ENCODE results near the gene TMEM50B.
"Not testable (repeated sequence)": the region's sequence is repeated elsewhere in the genome, so short reads cannot be mapped to it uniquely, and the experiment has no call there.

Gene TMEM50B

DNA sequence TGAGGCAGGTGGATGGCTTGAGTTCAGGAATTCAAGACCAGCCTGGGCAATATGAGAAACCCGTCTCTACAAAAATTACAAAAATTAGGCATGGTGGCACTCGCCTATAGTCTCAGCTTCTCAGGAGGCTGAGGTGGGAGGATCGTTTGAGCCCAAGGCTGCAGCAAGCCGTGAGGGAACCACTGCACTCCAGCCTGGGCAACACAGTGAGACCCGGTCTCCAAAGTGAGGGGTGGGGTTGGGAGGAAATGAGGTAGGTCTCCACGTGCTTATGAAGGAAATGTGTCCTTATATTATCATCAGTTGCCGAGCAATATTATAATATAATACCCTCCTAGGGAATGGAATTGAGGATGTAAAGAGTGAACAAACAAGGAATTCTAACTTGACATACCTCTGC, 2.7 kb downstream of the TMEM50B start:
- DNase-seq: no peak

DNA sequence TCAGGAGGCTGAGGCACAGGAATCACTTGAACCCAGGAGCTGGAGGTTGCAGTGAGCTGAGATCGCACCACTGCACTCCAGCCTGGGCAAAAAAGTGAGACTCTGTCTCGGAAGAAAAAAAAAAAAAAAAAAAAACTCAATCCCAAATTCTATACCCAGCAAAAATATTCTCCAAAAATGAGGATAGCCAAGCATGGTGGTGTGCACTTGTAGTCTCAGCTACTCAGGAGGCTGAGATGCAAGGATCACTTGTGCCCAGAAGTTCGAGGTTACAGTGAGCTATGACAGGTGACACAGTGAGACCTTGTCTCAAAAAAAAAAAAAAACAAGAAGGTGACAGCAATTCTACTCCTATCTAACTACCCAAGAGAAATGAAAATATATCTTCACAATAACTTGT, 6.4 kb downstream of the TMEM50B start:
- DNase-seq: no peak

DNA sequence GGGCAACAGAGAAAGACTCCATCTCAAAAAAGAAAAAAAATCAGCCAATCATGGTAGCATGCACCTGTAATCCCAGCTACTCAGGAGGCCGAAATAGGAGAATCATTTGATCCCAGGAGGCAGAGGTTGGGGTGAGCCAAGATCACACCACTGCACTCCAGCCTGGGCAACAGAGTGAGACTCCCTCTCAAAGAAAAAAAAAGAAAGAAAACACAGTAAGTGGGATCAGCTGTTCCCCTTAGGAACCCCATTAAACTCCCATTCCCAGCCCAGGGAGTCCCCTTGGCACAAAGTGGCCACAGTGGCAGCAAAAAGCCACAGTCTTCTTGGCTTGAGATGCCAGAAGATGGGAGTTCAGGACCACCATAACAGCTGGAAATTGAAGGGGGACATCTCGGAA, 9.1 kb downstream of the TMEM50B start:
- no peak for DNase-seq

DNA sequence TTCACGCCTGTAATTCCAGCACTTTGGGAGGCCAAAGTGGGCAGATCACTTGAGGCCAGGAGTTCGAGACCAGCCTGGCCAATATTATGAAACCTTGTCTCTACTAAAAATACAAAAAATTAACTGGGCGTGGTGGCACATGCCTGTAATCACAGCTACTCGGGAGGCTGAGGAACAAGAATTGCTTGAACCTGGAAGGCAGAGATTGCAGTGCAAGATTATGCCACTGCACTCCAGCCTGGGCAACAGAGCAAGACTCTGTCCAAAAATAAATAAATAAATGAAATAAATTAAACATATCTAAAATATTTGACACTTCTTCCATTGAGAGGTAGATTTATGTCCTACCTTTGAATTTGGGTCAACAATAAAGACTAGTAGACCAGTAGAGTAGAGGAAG, 10.6 kb downstream of the TMEM50B start:
- not testable (repeated sequence) for DNase-seq

DNA sequence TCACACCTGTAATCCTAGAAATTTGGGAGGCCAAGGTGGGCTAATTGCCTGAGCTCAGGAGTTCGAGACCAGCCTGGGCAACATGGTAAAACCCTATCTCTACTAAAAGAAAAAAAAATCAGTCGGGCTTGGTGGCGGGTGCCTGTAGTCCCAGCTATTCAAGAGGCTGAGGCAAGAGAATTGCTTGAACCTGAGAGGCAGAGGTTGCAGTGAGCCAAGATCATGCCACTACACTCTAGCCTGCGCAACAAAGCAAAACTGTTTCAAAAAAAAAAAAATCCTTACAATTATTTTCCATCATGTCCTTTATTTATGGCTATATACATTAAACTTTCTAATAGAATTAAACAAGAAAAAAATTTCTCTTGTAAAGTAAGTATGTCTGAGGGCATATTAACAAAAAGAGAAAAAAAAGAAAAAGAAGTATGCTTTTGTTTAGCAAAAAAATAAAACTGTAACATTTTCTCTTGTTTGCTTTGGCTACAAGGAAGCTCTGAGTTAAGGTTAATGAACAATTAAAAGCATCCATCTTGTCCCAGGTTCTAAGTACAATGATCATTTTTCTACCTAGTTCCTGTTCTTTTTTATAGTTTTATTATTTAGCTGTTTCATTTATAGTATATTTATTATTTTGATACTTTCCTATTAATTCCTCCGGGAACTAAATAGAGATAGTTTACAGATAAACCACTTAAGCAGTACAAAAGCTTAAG, 18.1 kb downstream of the TMEM50B start:
- no peak for DNase-seq

DNA sequence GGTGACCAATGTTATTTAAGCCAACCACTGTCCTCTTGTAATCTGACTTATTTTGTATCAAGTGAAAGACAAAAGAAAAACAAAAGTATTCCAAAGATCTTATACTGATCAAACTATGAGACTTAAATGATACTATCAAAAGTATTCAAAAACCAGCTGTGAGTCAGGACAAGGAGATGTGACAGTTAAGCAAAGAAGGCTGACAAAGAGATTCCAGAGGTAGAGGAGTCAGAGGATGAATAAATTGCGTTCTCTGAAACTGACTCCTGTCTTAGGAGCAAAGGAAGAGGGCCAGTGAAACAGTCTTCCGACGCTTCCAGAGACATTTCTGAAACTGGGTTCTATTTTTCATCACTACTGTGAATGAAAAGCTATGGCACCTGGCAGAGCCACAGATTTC, 20.9 kb downstream of the TMEM50B start:
- no peak for DNase-seq

DNA sequence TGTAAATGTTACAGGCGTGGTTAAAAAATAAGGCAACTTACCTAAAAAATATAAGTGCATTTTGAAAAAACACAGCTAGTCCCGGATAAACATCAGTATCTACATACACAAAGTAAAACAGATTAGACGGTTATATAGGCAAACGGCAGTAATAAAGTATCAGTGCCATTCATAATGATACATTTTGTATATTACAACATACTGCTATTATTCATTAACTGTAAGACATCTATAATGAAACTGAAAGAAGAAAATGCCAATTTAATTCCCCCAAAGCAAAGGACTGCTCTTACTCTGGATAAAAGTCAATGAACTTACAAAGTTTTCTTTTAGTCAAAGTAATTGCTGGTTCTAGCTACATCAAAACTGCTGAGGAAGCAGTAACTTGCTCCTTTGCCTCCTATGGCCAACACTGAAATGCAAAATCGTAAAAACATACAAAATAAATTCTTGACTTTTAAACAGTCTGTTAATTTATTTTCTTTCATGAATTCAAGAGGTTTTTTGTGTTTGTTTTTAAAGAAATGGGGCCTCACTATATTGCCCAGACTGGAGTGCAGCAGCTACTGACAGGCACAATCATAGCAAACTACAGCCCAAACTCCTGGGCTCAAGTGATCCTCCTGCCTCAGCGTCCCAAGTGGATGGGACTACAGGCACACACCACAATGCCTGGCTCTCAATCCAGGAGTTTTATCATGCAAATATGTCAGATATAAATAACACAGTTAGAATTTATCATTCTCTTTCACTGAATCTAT, 23.9 kb downstream of the TMEM50B start:
- no peak for DNase-seq

DNA sequence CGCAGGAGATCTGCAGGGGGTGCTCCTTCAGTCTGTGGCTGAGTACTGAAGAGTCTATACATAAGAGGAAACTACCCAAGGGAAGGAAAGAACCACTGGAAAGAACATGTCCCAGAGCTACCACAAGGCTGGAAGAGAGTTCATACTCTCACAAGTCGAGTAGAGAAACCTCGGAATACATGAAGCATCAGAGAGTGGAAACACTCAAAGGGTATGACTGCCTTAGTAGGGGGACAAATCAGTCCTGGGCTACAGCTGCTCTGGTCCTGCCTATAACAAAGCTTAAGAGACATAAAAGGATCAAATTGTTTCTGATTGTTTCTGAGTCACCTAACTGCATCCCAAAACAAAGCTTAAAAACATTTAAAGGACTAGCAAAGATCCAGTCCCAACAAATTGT, 27.4 kb downstream of the TMEM50B start:
- no peak for DNase-seq

DNA sequence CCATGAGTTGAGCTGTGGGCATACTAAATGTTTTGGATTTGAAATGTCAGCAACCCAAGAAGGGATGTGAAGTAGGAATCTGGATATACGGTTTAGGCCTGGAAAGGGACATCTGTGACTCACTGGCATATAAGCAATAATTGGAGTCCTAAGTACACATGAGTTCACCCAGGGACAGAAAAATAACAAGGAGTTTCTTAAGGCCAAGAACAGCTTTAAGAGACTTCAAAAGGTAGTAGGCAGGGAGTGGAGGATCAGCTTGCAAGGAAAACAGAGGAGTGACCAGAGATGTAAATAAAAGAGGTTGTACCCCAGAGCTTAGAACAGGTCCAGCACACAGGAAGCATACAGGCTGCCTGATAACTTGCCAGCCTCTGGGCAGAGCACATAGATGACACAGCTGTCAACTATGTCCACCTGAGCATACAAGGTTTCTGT, 28.1 kb downstream of the TMEM50B start:
- DNase-seq: no peak

DNA sequence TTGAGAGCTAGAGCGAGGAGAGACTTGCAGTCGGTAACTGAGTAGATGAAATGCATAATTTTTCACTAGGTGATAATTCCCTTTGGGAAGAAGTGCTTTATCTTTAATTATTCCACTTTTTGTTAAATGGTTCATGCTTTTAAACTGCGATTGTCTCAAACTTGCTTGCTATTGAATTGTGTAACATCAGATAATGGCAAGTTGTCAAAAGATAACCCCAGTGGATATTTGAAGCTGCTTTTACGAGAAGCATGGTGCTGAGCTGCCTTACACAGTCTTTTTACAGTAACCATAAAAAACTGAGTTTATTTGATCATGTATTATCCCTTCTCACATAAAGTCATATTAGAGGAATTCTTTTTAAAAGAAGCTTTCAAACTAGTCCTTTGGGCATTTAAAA, 30.2 kb downstream of the TMEM50B start:
- no peak for DNase-seq

DNA sequence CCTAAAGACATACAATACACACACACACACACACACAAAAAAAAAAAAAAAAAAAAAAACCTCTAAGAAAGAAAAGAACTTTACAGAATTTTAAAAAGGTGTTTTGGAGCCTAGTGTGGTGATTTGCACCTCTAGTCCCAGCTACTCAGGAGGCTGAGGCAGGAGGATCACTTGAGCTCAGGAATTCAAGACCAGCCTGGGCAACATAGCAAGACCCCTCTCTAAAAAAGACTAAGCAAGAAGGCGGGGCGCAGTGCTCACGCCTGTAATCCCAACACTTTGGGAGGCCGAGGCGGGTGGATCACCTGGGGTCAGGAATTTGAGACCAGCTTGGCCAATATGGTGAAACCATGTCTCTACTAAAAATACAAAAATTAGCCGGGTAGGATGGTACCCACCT, 33.2 kb downstream of the TMEM50B start:
- peak; percentile 2 for DNase-seq

DNA sequence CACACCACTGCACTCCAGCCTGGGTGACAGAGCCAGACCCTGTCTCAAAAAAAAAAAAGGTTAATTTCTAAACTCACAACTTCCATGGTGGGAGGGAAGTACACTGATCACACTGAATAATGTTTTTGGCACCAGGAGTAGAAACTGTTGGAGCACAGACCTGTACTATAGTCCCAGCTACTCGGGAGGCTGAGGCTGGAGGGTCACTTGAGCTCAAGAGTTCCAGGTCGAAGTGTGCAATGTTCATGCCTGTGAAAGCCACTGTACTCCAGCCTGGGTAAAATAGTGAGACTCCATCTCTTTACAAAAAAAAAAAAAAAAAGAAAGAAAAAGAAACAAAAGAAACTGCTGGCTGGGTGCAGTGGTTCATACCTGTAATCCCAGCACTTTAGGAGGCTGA, 35.3 kb downstream of the TMEM50B start:
- no peak for DNase-seq

DNA sequence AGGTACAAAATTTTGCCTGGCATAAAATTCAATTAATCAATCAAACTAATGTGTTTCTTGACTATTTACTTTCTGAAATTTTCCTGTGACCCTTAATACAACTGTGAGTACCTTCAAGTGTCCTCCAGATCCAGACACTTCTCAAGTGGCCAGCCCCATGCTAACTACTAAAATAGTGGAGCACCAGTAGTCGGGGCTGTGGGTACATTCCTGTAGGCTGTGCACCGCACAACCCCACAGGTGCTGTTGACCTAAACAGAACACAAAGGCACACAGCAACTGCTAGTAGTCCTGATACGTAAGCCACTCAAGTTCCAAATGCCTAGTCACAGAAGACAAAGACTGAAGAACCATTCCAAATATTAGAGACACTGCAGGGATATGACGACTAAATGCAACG, 36.6 kb downstream of the TMEM50B start:
- peak; percentile 36 for DNase-seq

DNA sequence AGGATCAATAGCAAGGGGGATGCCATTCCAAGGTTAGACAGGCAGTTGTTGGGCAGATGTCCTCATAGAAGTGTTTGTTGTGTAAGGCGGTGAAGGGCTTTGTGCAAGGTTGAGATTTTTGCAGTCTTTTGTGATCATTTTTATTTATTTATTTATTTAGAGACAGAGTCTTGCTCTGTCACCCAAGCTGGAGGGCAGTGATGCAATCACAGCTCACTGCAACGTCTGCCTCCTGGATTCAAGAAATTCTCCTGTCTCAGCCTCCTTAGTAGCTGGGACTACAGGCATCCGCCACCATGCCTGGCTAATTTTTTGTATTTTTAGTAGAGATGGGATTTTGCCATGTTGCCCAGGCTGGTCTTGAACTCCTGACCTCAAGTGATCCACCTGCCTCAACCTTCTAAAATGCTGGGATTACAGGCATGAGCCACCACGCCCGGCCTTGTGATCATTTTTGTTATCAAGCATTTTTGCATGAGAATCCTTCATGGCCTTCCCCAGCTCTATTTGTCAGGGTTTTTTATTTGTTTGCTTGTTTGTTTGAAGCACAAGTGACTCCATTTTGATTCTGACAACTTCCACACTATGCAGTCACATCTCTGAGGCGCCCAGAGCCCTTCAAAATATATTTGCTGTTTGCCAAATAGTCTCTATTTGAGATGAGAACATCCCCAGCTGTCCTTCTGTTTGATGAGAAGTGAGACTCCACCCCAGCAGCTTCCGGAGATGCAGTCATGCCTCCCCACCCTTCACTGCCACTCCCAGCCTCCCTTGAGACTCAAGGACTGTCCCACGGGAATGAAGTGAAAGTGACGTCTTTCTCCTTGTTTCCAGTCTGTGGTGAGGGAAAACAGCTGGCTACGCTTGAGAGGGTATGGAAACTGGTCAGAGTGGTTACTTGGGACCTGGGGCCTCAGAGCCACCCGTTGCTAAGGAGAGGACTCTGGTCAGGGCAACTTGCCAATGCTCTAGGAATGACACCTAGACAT, 38.0 kb downstream of the TMEM50B start:
- DNase-seq: peak; percentile 29

DNA sequence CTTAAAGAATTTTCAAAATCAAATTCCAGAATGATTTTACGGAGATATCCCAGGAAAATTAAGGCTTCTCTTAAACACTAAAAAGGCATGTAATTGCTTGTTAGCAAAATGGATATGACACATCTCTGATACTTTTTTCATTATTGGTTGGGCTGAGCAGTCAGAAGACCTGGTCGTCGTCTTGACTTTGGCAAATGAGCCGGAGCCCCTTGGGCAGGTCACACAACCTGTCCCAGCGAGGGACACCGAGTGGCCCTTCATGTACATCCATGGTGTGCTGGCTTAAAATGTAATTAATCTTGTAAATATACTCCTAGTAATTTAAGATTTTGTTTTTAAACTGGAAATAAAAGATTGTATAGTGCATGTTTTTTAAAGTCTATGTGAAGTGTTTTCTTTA, 42.6 kb downstream of the TMEM50B start:
- no peak for DNase-seq

DNA sequence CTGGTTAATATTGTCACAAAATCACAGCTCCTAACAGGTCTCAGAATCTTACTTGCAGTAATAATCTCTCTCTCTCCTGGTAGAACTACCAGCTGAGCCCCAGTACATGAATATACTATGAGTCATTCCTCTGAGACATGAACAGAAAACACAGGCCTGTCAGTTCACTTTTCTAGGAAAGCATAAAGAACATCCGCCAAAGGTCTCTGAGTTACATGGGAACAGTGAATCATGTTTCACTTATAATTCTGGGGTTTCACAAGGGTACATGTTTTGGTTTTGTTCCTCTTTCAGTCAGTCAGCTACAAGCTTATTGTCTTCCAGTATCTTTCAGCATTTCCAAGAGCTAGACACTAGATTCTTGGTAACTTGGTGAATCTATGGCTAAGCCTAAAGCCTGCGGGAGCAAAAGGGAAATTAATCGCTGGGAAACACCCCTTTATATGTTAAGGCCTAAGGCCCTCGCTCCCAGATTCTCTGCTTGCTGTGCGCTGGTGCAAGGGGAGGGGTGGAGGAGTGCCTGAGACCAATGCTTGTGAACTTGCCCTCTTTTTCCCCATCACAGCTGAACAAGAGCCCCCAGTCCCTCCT, 44.9 kb downstream of the TMEM50B start:
- peak; percentile 61 for DNase-seq

DNA sequence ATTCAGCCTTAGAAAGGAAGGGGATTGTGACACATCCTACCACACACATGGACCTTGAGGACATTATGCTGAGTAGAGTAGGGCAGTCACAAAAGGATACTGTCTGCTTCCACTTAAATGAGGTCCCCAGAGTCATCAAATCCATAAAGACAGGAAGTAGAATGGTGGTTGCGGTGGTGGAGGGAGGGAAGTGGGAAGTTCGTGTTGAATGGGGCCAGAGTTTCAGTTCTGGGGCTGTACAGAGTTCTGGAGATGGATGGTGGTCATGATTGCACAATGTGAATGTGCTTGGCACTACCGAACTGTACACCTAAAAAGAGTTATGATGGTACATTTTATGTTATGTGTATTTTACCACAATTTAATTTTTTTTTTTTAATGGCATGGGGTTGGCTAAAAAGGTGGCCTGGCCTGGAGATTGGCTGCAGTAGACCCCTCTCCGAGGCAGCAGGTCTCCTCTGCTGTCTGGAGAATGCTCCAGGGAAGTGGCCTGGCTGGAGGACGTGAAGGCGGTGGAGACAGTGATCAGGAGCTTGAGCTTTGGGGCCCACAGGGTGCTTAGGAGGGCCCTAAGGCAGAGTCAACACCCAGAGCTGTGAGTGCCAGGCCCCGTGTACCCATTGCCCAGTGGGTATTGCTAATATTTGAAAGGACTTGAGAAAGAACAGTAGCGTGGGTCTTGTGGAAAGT, 46.2 kb downstream of the TMEM50B start:
- no peak for DNase-seq

DNA sequence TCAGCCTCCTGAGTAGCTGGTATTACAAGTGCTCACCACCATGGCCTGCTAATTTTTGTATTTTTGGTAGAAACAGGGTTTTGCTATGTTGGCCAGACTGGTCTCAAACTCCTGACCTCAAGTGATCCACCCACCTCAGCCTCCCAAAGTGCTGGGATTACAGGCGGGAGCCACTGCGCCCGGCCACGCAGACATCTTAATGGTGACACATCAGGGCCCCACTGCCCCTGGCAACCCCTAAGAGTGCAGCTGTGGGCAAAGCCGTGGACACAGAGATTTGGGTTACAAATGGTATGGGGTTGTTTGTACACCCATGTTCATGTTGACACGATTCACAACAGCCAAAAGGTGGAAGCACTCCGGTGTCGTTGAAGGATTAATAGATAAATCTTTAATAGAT, 46.8 kb downstream of the TMEM50B start:
- no peak for DNase-seq

DNA sequence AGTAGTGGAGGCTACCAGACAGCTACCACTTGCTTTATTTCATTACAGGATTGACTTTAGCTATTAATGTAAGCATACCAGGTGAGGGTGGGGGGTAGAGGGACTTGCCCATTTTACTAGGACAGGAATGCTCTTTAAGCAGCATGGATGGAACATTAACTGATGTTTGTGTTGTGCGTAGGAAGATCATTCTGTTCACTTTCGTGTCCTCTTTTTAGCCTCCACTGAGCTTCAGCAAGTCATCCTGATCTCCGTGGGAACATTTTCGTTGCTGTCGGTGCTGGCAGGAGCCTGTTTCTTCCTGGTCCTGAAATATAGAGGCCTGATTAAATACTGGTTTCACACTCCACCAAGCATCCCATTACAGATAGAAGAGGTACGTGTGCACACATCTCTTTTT, 47.3 kb downstream of the TMEM50B start:
- no peak for DNase-seq

DNA sequence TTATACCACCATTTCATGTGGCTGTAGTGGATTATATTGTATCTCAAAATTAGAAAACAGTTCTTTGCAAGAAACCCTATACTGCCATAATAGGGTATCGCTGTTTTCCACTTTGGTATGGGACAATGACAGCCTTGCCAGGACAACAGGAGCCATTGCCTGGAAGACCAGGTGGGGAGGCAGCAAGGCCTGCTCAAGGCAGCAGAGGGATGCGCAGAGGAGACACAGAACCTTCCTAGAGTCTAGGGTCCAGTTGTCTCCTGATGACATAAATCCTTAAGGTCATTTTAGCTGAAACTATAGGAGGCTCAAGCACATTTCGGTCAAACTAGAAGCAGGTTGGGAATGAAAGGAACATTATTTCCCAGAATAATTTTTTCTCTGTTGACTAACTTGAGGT, 48.9 kb downstream of the TMEM50B start:
- no peak for DNase-seq

DNA sequence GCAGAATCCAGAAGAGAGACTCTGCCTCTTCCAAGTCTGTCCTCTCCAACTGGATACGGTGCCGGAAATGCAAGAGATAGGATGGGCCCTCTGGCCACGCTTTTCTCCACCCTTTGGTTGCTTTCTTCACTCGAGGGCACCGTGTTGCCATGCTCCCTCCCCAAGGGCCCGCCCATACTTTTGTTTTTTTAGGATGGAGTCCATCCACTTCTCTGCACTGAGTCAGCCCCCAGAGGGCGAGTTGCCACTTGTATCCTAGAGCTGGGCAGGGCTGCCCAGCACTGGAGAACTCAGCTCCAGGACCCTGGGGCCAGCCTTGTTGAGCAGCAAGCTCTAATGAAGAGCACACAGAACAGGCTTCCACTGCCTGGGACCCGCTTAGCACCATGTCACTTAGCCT, 51.1 kb downstream of the TMEM50B start:
- no peak for DNase-seq

DNA sequence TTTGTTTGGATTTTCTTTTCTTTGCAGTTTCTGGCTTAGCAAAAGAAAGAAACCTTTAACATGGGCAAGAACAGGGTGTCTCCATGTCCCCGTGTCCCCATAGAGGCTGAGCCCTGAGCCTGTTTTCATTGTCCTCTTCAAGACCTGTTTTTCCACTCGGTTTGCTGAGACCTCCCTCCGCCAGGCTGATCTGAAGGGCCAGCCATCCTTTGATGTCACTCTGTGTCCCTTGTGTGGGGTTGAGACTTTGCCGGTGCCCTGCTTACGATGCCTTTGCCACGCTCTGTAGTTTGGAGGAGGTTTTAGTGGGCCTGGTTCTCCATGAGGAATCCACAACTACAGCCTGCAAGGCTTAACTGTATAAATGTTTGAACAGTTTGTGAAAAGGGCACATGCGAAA, 52.7 kb downstream of the TMEM50B start:
- DNase-seq: no peak
